SU-DHL-6 (cell line): ENCODE measurements around the gene SETD2.

ENCODE experiments used
- H2AFZ ChIP-seq: fragments of 200-600 bp; sonication (generic); 2 replicates; pipeline ENCODE4 v1.6.1; 2014; ENCODE audit warnings: low read depth, mild to moderate bottlenecking, moderate library complexity, mixed read lengths, antibody characterized with exemption, low read length; ENCODE audit not compliant: severe bottlenecking
- H3F3A ChIP-seq: fragments of 200-600 bp; shearing (Covaris generic); 2 replicates; pipeline ENCODE4 v1.6.0; 2016; ENCODE audit warnings: antibody characterized with exemption, mild to moderate bottlenecking; ENCODE audit not compliant: insufficient read depth
- H3K27ac ChIP-seq: fragments of 200-600 bp; sonication (generic); 2 replicates; pipeline ENCODE4 v1.5.1; 2016; ENCODE audit warnings: low read depth, mild to moderate bottlenecking, low read length, moderate library complexity, mixed read lengths
- H3K27me3 ChIP-seq: fragments of 200-600 bp; sonication (generic), shearing (Covaris generic); 2 replicates; pipeline ENCODE4 v1.6.0; 2014; ENCODE audit warnings: mild to moderate bottlenecking, low read length
- H3K36me3 ChIP-seq: fragments of 200-600 bp; sonication (generic); 2 replicates; pipeline ENCODE4 v1.6.1; 2014; ENCODE audit warnings: mild to moderate bottlenecking, low read length, mixed read lengths
- H3K4me2 ChIP-seq: fragments of 300-600, 200-600 bp; shearing (Covaris generic), sonication (generic); 2 replicates; pipeline ENCODE4 v1.6.0; 2014; ENCODE audit warnings: low read length, low read depth, mild to moderate bottlenecking; ENCODE audit not compliant: poor library complexity, severe bottlenecking
- H3K4me3 ChIP-seq: fragments of 200-600 bp; sonication (generic); 2 replicates; pipeline ENCODE4 v1.5.1; 2014; ENCODE audit warnings: antibody characterized with exemption, low read length, mild to moderate bottlenecking, mixed read lengths; ENCODE audit not compliant: insufficient read depth, poor library complexity, severe bottlenecking
- H3K79me2 ChIP-seq: fragments of 200-600 bp; sonication (generic); 2 replicates; pipeline ENCODE4 v1.6.1; 2014; ENCODE audit warnings: mild to moderate bottlenecking, low read length, moderate library complexity; ENCODE audit not compliant: insufficient read depth
- H3K9ac ChIP-seq: fragments of 200-600 bp; sonication (generic); 2 replicates; pipeline ENCODE4 v1.7.0; 2014; ENCODE audit warnings: mild to moderate bottlenecking, low read length
- H3K9me2 ChIP-seq: fragments of 200-600 bp; sonication (generic); replicated peaks from 2 replicates; pipeline ENCODE4 v1.6.1; 2014; ENCODE audit warnings: low read length; ENCODE audit not compliant: insufficient read depth
- H3K9me3 ChIP-seq: fragments of 200-600 bp; sonication (generic); 2 replicates; pipeline ENCODE4 v1.6.1; 2014; ENCODE audit warnings: low read length, mixed read lengths; ENCODE audit not compliant: insufficient read depth
- H4K20me1 ChIP-seq: fragments of 200-600 bp; sonication (generic); 2 replicates; pipeline ENCODE4 v1.6.1; 2014; ENCODE audit warnings: low read depth, mild to moderate bottlenecking, antibody characterized with exemption, low read length, moderate library complexity, mixed read lengths
- EZH2phosphoT487 ChIP-seq: fragments of 200-600 bp; sonication (generic), shearing (Covaris generic); conservative IDR thresholded peaks from 2 replicates; pipeline ENCODE4 v1.6.1; 2018; ENCODE audit warnings: mild to moderate bottlenecking, antibody characterized with exemption, low read length, moderate library complexity, mixed read lengths
- TF ChIP-seq, protein P1 (sequence below): fragments of 200-600 bp; sonication (generic); IDR thresholded peaks from one replicate; pipeline ENCODE4 v1.5.1; 2017; ENCODE audit warnings: antibody characterized with exemption, mild to moderate bottlenecking, low read length, moderate library complexity; ENCODE audit not compliant: insufficient read depth, poor library complexity, severe bottlenecking

The SETD2 gene

GRCh38 chr3:46970391-46971091 is 193.4 kb downstream of the SETD2 start:
- H2AFZ ChIP-seq: no peak overlapping the region
- H3K27me3 ChIP-seq: no peaks in the 10 kb centered on the region
- peaks cover 21% of the 10 kb centered on the region for H3F3A ChIP-seq
- H3K4me2 ChIP-seq: peak overlapping the region; percentile 51
- peaks cover 32% of the 10 kb centered on the region for H4K20me1 ChIP-seq
- peaks cover 3% of the 10 kb centered on the region; the same call in 1 of the 2 replicates for H3K36me3 ChIP-seq
- TF ChIP-seq, protein P1, sequence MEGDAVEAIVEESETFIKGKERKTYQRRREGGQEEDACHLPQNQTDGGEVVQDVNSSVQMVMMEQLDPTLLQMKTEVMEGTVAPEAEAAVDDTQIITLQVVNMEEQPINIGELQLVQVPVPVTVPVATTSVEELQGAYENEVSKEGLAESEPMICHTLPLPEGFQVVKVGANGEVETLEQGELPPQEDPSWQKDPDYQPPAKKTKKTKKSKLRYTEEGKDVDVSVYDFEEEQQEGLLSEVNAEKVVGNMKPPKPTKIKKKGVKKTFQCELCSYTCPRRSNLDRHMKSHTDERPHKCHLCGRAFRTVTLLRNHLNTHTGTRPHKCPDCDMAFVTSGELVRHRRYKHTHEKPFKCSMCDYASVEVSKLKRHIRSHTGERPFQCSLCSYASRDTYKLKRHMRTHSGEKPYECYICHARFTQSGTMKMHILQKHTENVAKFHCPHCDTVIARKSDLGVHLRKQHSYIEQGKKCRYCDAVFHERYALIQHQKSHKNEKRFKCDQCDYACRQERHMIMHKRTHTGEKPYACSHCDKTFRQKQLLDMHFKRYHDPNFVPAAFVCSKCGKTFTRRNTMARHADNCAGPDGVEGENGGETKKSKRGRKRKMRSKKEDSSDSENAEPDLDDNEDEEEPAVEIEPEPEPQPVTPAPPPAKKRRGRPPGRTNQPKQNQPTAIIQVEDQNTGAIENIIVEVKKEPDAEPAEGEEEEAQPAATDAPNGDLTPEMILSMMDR: no peak
- TF ChIP-seq EZH2phosphoT487: no peak
- H3K79me2 ChIP-seq: peaks cover 99% of the 10 kb centered on the region
- H3K4me3 ChIP-seq: no peak overlapping the region
- no peaks in the 10 kb centered on the region for H3K9me2 ChIP-seq
- peak overlapping the region; percentile 73 for H3K27ac ChIP-seq
- H3K9me3 ChIP-seq: no peaks in the 10 kb centered on the region
- H3K9ac ChIP-seq: no peak overlapping the region

- no peak overlapping the region for H3K27ac ChIP-seq
- peaks cover 3% of the 10 kb centered on the region; the same call in 1 of the 2 replicates for H3K36me3 ChIP-seq
- no peak overlapping the region for H3K4me3 ChIP-seq
Observed at GRCh38 chr3:46968783-46969428, 195.0 kb downstream of the SETD2 start.

GRCh38 chr3:46966811-46967210 is 197.1 kb downstream of the SETD2 start:
- no peak overlapping the region for H2AFZ ChIP-seq
- 0 out of 2 replicates have a peak, but pooled peaks cover 3% of the 10 kb centered on the region for H3K36me3 ChIP-seq
- peak overlapping the region; percentile 6 for H3K4me2 ChIP-seq
- peak overlapping the region; percentile 22; the same call in 1 of the 2 replicates for H3K27ac ChIP-seq
- H3K27me3 ChIP-seq: no peaks in the 10 kb centered on the region
- peaks cover 27% of the 10 kb centered on the region; the same call in 1 of the 2 replicates for H4K20me1 ChIP-seq
- peak overlapping the region; percentile 12; the same call in 1 of the 2 replicates for H3K9ac ChIP-seq
- H3F3A ChIP-seq: peaks cover 3% of the 10 kb centered on the region
- no peak overlapping the region for H3K4me3 ChIP-seq
- no peak for TF ChIP-seq EZH2phosphoT487
- TF ChIP-seq, protein P1: no peak
- no peaks in the 10 kb centered on the region for H3K9me3 ChIP-seq
- peaks cover 87% of the 10 kb centered on the region for H3K79me2 ChIP-seq
- no peaks in the 10 kb centered on the region for H3K9me2 ChIP-seq

More at GRCh38 chr3:46968783-46969428, 195.0 kb downstream of the SETD2 start:
- TF ChIP-seq EZH2phosphoT487: no peak
- TF ChIP-seq, protein P1: no peak
- no peak overlapping the region for H3K9ac ChIP-seq
- peaks cover 91% of the 10 kb centered on the region for H3K79me2 ChIP-seq
- no peak overlapping the region for H2AFZ ChIP-seq
- no peak overlapping the region for H3K4me2 ChIP-seq
- peaks cover 8% of the 10 kb centered on the region for H3F3A ChIP-seq
- no peaks in the 10 kb centered on the region for H3K9me2 ChIP-seq
- peaks cover 28% of the 10 kb centered on the region for H4K20me1 ChIP-seq
- no peaks in the 10 kb centered on the region for H3K27me3 ChIP-seq
- no peaks in the 10 kb centered on the region for H3K9me3 ChIP-seq
